IPS-20b (cell line): Measurements from ENCODE around the gene TSC22D1.
A peak's percentile ranks its signal among the peaks of the same experiment; 100 is the strongest.

ENCODE experiments used
- H3K27ac ChIP-seq: one replicate; pipeline ENCODE4 v1.5.1; 2013; ENCODE audit warnings: low read length
- H3K27me3 ChIP-seq: 2 replicates; pipeline ENCODE4 v1.6.1; 2013; ENCODE audit warnings: mild to moderate bottlenecking, low read length, inconsistent platforms; ENCODE audit not compliant: insufficient read depth
- H3K36me3 ChIP-seq: 2 replicates; pipeline ENCODE4 v1.6.1; 2013; ENCODE audit warnings: low read depth, mild to moderate bottlenecking, inconsistent platforms, low read length, moderate library complexity; ENCODE audit not compliant: insufficient read depth
- H3K4me1 ChIP-seq: 2 replicates; pipeline ENCODE4 v1.6.1; 2013; ENCODE audit warnings: mild to moderate bottlenecking, control low read depth, inconsistent platforms, low read length, moderate library complexity; ENCODE audit not compliant: insufficient read depth
- H3K4me3 ChIP-seq: 2 replicates; pipeline ENCODE4 v1.5.1; 2013; ENCODE audit warnings: mild to moderate bottlenecking, low read length, inconsistent platforms
- H3K9ac ChIP-seq: 2 replicates; pipeline ENCODE4 v1.6.1; 2013; ENCODE audit warnings: low read depth, mild to moderate bottlenecking, inconsistent platforms, low read length, moderate library complexity
- H3K9me3 ChIP-seq: 2 replicates; pipeline ENCODE4 v1.6.1; 2013; ENCODE audit warnings: mild to moderate bottlenecking, low read depth, low read length, inconsistent platforms; ENCODE audit not compliant: insufficient read depth

Gene TSC22D1

DNA sequence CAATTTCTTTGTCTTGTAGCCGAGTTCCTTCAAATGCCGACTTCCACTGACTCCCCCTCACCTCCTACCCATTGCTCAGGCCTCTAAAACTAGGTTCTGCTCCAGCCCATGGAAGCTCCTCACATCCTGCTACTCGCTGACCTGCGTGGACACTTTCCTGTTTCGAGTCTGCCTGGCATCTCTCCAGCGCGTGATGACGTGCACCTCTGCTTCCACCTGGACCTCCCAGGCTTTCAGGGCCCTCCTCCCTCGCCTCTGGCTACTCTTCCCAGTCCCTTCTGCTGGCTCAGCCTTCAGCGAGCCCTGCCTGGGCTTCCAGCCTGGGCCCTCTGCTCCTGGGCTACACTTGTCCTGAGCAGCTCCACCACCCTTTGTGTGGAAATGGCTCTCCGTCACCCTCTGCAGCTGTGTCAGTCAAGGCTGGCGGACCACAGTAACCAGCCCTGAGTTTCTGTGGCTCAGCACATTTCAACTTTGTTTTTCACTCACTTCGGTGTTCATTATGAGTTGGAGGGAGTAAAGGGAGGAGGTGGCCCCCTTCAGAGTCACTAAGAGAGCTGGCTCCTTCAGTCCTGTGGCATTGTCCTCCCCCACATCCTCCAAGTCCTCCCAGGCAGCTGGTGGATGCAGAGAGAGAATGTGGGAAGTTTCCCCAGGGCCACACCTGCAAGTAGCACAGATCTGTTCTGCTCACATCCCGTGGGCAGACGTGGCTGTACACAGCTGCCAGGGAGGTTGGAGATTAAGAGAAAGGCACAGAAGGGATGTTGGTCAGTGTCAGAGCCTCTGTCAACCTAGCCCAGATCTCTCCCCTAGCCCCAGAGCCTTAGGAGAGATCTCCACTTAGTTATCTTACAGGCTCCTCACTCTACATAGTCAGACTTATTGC lies 153.1 kb downstream of the TSC22D1 start:
- H3K27ac ChIP-seq: no peak overlapping the region
- H3K9ac ChIP-seq: no peak overlapping the region
- no peaks in the 10 kb centered on the region for H3K9me3 ChIP-seq
- peaks cover 5% of the 10 kb centered on the region; the same call in 1 of the 2 replicates for H3K27me3 ChIP-seq
- peaks cover 8% of the 10 kb centered on the region for H3K4me1 ChIP-seq
- no peaks in the 10 kb centered on the region for H3K36me3 ChIP-seq
- H3K4me3 ChIP-seq: no peak overlapping the region

DNA sequence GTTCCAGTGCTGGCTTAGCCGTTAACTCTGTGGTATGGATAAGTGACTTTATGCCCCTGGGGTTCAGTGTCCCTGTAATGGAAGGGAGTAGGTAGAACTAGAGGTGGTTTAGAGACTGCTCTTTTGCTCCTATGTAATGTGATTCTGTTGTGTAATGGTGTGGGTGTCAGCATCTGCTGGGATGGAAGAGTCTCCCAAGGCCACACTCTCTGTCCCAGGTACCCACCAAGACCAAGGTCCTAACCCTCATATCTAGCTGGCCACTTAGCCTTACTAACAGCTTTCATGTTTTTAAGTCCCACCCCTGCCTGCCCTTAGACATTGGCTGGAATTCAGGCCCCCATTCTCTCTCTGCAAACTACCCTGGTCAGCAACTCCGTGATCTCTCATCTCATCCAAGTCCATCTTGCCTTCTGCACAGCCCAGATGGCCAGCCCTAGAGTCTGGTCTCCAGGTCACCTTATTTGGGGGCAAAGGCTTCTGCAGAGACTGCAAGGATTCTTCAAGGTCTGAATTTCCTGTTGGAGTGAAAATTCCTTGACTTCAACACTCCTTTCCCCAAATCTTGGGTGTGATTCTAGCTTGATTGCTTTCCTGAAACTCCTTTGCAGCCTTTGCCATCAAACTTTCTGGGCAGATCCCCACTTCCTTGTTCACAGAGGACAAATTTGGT lies 154.1 kb downstream of the TSC22D1 start:
- Histone ChIP-seq H3K9ac (no peak overlapping the region), H3K4me1 (peaks cover 12% of the 10 kb centered on the region), H3K27me3 (peaks cover 5% of the 10 kb centered on the region; the same call in 1 of the 2 replicates), H3K36me3 (no peaks in the 10 kb centered on the region), H3K9me3 (no peaks in the 10 kb centered on the region), H3K27ac (no peak overlapping the region), H3K4me3 (no peak overlapping the region)

DNA sequence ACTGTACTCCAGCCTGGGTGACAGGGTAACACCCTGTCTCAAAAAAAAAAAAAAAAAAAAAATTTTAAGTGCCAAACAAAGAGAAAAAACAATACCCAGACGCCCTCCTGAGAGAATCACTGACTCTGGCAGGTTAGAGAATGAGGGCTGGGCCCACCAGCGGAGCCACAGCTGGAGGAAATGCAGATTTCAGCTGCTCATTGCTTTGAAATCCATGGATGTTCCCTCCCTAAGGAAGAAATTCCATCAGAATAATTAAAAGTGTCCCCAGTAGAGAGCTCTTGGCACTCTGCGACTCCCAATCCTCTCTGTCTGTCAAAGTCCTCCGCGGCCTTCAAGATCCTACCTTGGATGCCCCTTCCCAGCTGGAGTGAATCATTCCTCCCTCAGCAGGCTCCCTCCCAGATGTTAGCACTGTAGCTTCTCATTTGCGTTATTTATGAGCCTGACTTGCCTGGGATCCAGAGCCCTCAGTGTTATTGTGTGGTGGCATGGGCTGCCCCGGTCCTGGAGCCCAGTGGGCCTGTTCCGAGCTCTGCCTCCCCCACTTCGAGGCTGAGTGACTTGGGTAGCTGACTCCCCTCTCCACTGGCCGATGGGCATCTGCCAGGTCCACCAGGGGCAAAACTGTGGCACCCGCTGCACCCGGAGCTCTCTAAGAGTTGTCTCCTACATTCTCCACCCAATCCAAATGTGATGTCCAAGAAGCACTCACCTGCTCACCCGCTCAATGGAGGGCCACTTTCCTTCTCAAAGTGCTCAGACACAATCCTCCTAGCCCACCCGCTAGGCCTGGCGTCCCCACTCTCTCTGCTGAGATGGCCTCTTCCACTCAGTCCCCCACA lies 155.5 kb downstream of the TSC22D1 start:
- H3K9me3 ChIP-seq: no peaks in the 10 kb centered on the region
- H3K27ac ChIP-seq: no peak overlapping the region
- H3K4me1 ChIP-seq: peaks cover 19% of the 10 kb centered on the region
- no peaks in the 10 kb centered on the region for H3K36me3 ChIP-seq
- H3K9ac ChIP-seq: no peak overlapping the region
- H3K4me3 ChIP-seq: peak overlapping the region; percentile 23; the same call in 1 of the 2 replicates
- H3K27me3 ChIP-seq: peaks cover 5% of the 10 kb centered on the region; the same call in 1 of the 2 replicates

DNA sequence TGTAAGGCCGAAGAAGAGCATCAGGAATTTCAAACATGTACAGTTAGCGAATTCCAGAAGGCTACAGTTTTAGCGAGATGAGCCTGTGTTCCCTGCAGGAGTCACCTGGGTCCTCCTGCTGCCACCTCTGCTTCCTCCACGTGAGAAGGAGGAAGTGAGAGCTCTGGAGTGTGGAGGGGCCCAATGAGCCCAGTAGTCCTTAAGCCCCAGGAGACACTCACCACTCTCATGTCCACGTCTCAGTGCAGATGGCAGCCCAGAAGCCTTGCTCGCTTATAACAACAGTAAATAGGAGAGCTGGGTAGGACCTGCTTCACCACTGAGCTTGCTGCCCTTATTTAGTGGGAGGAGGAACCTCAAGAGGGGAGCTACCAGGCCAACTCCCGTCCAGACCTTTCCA lies 158.3 kb downstream of the TSC22D1 start:
- Histone ChIP-seq H3K4me3 (no peak overlapping the region), H3K27ac (no peak overlapping the region), H3K9ac (no peak overlapping the region), H3K9me3 (no peaks in the 10 kb centered on the region), H3K4me1 (peaks cover 19% of the 10 kb centered on the region), H3K36me3 (no peaks in the 10 kb centered on the region), H3K27me3 (peaks cover 5% of the 10 kb centered on the region; the same call in 1 of the 2 replicates)

DNA sequence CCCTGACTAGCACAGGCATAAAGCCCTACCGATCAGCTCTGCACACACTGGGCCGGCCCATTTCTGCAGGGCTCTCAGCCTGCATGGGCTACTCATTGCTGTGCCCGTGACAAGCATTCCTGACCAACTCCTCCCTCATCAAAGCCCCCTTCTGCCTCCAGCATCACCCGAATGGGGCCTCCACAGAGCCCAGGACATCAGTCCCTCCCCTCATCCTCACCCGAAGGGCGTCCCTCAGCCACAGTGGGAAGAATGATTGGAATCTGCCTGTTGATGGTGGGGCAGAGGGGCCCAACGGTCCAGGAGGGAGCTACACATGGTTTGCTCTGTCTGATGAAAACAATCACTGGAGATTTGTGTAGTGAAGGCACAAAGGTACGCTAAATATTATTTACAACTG lies 158.7 kb downstream of the TSC22D1 start:
- H3K4me1 ChIP-seq: peaks cover 19% of the 10 kb centered on the region

DNA sequence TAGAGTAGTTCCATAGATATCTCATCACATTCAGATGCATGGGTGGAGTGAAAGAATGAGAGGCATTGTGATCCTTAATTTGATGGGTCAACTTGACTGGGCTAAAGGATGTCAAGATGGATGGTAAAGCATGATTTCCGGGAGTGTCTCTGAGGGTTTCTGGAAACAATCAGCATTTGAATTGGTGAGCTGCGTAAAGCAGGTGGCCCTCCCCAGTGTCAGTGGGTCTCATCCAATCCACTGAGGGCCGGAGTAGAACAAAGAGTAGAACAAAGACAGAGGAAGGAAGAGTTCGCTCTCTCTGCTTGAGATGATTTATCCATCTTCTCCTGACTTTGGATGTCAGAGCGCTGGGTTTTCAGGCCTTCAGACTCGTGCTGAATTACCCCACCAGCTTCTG lies 159.4 kb downstream of the TSC22D1 start:
- no peak overlapping the region for H3K27ac ChIP-seq
- H3K4me3 ChIP-seq: no peak overlapping the region
- H3K9ac ChIP-seq: no peak overlapping the region

More for the DNA sequence above, 158.7 kb downstream of the TSC22D1 start:
- Histone ChIP-seq H3K27ac (no peak overlapping the region), H3K27me3 (peaks cover 3% of the 10 kb centered on the region; the same call in 1 of the 2 replicates), H3K9me3 (no peaks in the 10 kb centered on the region), H3K9ac (no peak overlapping the region), H3K36me3 (no peaks in the 10 kb centered on the region), H3K4me3 (no peak overlapping the region)

GRCh38 chr13:44416301-44416700 lies 159.8 kb downstream of the TSC22D1 start:
- H3K27me3 ChIP-seq: no peaks in the 10 kb centered on the region
- H3K9me3 ChIP-seq: no peaks in the 10 kb centered on the region
- H3K36me3 ChIP-seq: no peaks in the 10 kb centered on the region
- H3K4me3 ChIP-seq: no peak overlapping the region
- no peak overlapping the region for H3K9ac ChIP-seq
- H3K27ac ChIP-seq: no peak overlapping the region
- peaks cover 22% of the 10 kb centered on the region for H3K4me1 ChIP-seq

More for the DNA sequence above, 159.4 kb downstream of the TSC22D1 start:
- no peaks in the 10 kb centered on the region for H3K27me3 ChIP-seq
- H3K9me3 ChIP-seq: no peaks in the 10 kb centered on the region
- peaks cover 22% of the 10 kb centered on the region for H3K4me1 ChIP-seq
- no peaks in the 10 kb centered on the region for H3K36me3 ChIP-seq

- H3K27me3 ChIP-seq: no peaks in the 10 kb centered on the region
- no peaks in the 10 kb centered on the region for H3K9me3 ChIP-seq
- H3K27ac ChIP-seq: no peak overlapping the region
- no peak overlapping the region for H3K4me3 ChIP-seq
- H3K36me3 ChIP-seq: no peaks in the 10 kb centered on the region
- H3K9ac ChIP-seq: no peak overlapping the region
- peaks cover 22% of the 10 kb centered on the region for H3K4me1 ChIP-seq
Observed at GRCh38 chr13:44415815-44416214, 160.3 kb downstream of the TSC22D1 start.

- H3K27ac ChIP-seq: no peak overlapping the region
- no peaks in the 10 kb centered on the region for H3K27me3 ChIP-seq
- no peaks in the 10 kb centered on the region for H3K9me3 ChIP-seq
- no peaks in the 10 kb centered on the region for H3K36me3 ChIP-seq
- no peak overlapping the region for H3K9ac ChIP-seq
- H3K4me3 ChIP-seq: no peak overlapping the region
- peaks cover 17% of the 10 kb centered on the region for H3K4me1 ChIP-seq
Observed at GRCh38 chr13:44414716-44415115, 161.4 kb downstream of the TSC22D1 start.

DNA sequence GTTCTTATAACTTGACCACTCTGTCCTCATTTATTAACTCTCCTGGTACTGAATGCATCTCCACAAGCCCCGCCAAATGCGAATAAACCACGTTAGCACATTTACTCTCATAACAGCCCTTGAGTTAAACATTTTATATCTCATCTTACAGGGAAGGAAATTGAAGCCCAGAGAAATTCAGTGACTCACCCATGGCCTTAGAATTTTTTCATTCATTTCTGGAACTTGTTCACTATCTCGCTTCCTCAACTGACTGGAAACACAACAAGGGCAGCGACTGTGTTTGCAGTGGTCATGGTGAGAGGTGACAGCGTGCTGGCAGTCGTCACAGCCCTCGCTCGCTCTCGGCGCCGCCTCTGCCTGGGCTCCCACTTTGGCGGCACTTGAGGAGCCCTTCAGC lies 163.0 kb downstream of the TSC22D1 start:
- H3K9me3 ChIP-seq: no peaks in the 10 kb centered on the region
- peaks cover 15% of the 10 kb centered on the region for H3K4me1 ChIP-seq
- H3K27ac ChIP-seq: no peak overlapping the region
- no peak overlapping the region for H3K4me3 ChIP-seq
- H3K9ac ChIP-seq: no peak overlapping the region
- H3K27me3 ChIP-seq: no peaks in the 10 kb centered on the region
- no peaks in the 10 kb centered on the region for H3K36me3 ChIP-seq

DNA sequence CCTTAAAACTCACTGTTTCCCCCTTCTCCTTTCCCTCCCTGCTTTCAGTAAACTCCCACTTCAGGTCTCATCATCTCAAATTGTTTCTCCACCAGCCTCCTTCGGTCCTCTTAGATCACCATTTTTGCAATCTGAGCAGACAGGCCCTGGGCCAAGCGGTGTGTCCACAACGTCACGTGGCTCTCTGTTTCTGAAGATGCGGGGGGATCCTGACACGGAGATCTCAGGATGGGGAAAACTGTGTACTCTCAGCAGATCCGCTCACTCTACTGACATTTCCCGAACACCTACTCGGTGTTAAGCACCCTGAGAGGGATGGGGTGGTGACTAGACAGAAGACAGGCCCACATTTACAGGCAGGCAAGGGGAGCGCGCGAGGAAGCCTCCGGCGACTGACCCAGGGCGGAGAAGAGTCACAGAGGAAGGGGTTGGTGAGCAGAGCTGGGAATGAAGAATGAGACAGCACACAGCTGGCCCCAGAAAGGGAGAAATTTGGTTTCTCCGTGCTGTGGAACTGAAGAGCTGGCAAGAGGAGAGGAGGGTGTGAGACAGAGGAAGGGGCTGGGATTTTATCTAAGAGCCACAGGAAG lies 163.7 kb downstream of the TSC22D1 start:
- no peaks in the 10 kb centered on the region for H3K27me3 ChIP-seq
- H3K4me1 ChIP-seq: peaks cover 15% of the 10 kb centered on the region
- H3K9me3 ChIP-seq: no peaks in the 10 kb centered on the region
- H3K27ac ChIP-seq: no peak overlapping the region
- no peak overlapping the region for H3K4me3 ChIP-seq
- no peaks in the 10 kb centered on the region for H3K36me3 ChIP-seq
- no peak overlapping the region; the same call in 1 of the 2 replicates for H3K9ac ChIP-seq
